ENCODE results near the gene LRP1B.
"Not testable (repeated sequence)": the region's sequence is repeated elsewhere in the genome, so short reads cannot be mapped to it uniquely, and the experiment has no call there.

The LRP1B gene

GRCh38 chr2:140354544-140354943 lies 1776.3 kb downstream of the LRP1B start:
- no peak for DNase-seq (ENCODE audit: low read depth in 2 of 2)

- DNase-seq (ENCODE audit: low read depth in 2 of 2) = no peak
Measured at GRCh38 chr2:140353541-140353940, 1777.3 kb downstream of the LRP1B start.

- DNase-seq (ENCODE audit: low read depth in 2 of 2) = no peak
Measured at GRCh38 chr2:140351692-140352091, 1779.1 kb downstream of the LRP1B start.

- no peak for DNase-seq (ENCODE audit: low read depth in 2 of 2)
Measured at GRCh38 chr2:140349695-140350094, 1781.1 kb downstream of the LRP1B start.

GRCh38 chr2:140348826-140349225 lies 1782.0 kb downstream of the LRP1B start:
- DNase-seq (ENCODE audit: low read depth in 2 of 2) = no peak

GRCh38 chr2:140344838-140345237 lies 1786.0 kb downstream of the LRP1B start:
- no peak for DNase-seq (ENCODE audit: low read depth in 2 of 2)

GRCh38 chr2:140344266-140344665 lies 1786.5 kb downstream of the LRP1B start:
- DNase-seq (ENCODE audit: low read depth in 2 of 2) = not testable (repeated sequence)

- no peak for DNase-seq (ENCODE audit: low read depth in 2 of 2)
Measured at GRCh38 chr2:140338795-140339194, 1792.0 kb downstream of the LRP1B start.

GRCh38 chr2:140337061-140337460 lies 1793.8 kb downstream of the LRP1B start:
- no peak for DNase-seq (ENCODE audit: low read depth in 2 of 2)

- no peak for DNase-seq (ENCODE audit: low read depth in 2 of 2)
Measured at GRCh38 chr2:140316345-140316744, 1814.5 kb downstream of the LRP1B start.

GRCh38 chr2:140311905-140312304 lies 1818.9 kb downstream of the LRP1B start:
- no peak for DNase-seq (ENCODE audit: low read depth in 2 of 2)

GRCh38 chr2:140308706-140309105 lies 1822.1 kb downstream of the LRP1B start:
- no peak for DNase-seq (ENCODE audit: low read depth in 2 of 2)

- DNase-seq (ENCODE audit: low read depth in 2 of 2) = no peak
Measured at GRCh38 chr2:140307532-140307931, 1823.3 kb downstream of the LRP1B start.

- DNase-seq (ENCODE audit: low read depth in 2 of 2) = no peak
Measured at GRCh38 chr2:140295767-140296166, 1835.0 kb downstream of the LRP1B start.

- DNase-seq (ENCODE audit: low read depth in 2 of 2) = no peak
Measured at GRCh38 chr2:140288726-140289125, 1842.1 kb downstream of the LRP1B start.

GRCh38 chr2:140288213-140288612 lies 1842.6 kb downstream of the LRP1B start:
- no peak for DNase-seq (ENCODE audit: low read depth in 2 of 2)

- no peak for DNase-seq (ENCODE audit: low read depth in 2 of 2)
Measured at GRCh38 chr2:140286377-140286776, 1844.4 kb downstream of the LRP1B start.

GRCh38 chr2:140277344-140277743 lies 1853.5 kb downstream of the LRP1B start:
- DNase-seq (ENCODE audit: low read depth in 2 of 2) = not testable (repeated sequence)

- DNase-seq (ENCODE audit: low read depth in 2 of 2) = no peak
Measured at GRCh38 chr2:140276661-140277060, 1854.2 kb downstream of the LRP1B start.

GRCh38 chr2:140275427-140275826 lies 1855.4 kb downstream of the LRP1B start:
- no peak for DNase-seq (ENCODE audit: low read depth in 2 of 2)

GRCh38 chr2:140274891-140275290 lies 1855.9 kb downstream of the LRP1B start:
- no peak for DNase-seq (ENCODE audit: low read depth in 2 of 2)

GRCh38 chr2:140273958-140274357 lies 1856.9 kb downstream of the LRP1B start:
- no peak for DNase-seq (ENCODE audit: low read depth in 2 of 2)

GRCh38 chr2:140273408-140273807 lies 1857.4 kb downstream of the LRP1B start:
- no peak for DNase-seq (ENCODE audit: low read depth in 2 of 2)

- DNase-seq (ENCODE audit: low read depth in 2 of 2) = no peak
Measured at GRCh38 chr2:140270224-140270623, 1860.6 kb downstream of the LRP1B start.

GRCh38 chr2:140269000-140269399 lies 1861.8 kb downstream of the LRP1B start:
- no peak for DNase-seq (ENCODE audit: low read depth in 2 of 2)

Data from activated CD8-positive, alpha-beta memory T cell treated with anti-CD3 and anti-CD28 coated beads for 4 hours (primary cell).